Measurements from ENCODE around the gene CEP135.

DNA sequence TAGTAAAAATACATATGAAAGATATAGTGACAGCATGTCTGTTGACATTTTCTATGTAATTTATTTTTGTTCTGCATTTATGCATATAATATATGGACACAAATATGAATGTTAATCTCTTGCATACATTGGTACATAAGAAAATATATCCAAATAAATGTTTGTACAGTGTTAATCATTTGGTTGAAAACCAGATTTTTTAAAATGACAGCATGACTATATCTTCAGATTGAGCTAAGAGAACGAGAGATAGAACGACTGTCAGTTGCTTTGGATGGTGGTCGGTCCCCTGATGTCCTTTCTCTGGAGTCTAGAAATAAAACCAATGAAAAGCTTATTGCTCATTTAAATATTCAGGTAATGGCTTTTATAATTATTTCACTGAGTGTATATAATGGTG, 15.3 kb downstream of the CEP135 start:
- no peak for TF ChIP-seq POLR2A (IDR thresholded peaks at IDR 0.05)
- TF ChIP-seq, protein P1, sequence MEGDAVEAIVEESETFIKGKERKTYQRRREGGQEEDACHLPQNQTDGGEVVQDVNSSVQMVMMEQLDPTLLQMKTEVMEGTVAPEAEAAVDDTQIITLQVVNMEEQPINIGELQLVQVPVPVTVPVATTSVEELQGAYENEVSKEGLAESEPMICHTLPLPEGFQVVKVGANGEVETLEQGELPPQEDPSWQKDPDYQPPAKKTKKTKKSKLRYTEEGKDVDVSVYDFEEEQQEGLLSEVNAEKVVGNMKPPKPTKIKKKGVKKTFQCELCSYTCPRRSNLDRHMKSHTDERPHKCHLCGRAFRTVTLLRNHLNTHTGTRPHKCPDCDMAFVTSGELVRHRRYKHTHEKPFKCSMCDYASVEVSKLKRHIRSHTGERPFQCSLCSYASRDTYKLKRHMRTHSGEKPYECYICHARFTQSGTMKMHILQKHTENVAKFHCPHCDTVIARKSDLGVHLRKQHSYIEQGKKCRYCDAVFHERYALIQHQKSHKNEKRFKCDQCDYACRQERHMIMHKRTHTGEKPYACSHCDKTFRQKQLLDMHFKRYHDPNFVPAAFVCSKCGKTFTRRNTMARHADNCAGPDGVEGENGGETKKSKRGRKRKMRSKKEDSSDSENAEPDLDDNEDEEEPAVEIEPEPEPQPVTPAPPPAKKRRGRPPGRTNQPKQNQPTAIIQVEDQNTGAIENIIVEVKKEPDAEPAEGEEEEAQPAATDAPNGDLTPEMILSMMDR (IDR thresholded peaks at IDR 0.05), result no peak
